ENCODE data around the gene SLC18B1. TPM values are rescaled to one million over a fixed set of nuclear protein-coding genes. Genes with fewer than 3 reads are reported as not detected.

Gene SLC18B1
- total and polyA plus RNA-seq, 2 experiments from 2014 or later = 12.6 to 18.7 TPM

DNA sequence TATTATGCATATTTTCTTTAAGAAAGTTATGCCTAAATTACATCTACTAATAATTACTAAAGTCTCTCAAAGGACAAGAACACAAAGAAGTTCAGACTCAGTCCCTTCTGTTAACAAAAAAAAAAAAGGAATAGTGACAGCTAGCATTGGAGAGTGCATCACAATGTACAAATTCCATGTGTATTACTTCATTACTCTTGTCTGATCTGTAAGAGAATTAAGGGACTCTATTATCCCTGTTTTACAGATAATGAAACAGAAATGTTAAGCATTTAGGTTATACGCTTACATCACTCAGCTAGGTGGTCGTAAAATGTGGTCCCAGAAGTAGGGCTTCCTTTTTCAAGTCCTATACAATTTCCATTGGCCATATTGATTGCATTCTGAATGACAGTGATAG lies 67.4 kb downstream of the SLC18B1 start:
- no peaks in the 10 kb centered on the region for H3K27me3 ChIP-seq
- H3K9me3 ChIP-seq (ENCODE audit: low read depth) = no peaks in the 10 kb centered on the region
- H3K4me3 ChIP-seq = no peak overlapping the region
- TF ChIP-seq, protein P1, sequence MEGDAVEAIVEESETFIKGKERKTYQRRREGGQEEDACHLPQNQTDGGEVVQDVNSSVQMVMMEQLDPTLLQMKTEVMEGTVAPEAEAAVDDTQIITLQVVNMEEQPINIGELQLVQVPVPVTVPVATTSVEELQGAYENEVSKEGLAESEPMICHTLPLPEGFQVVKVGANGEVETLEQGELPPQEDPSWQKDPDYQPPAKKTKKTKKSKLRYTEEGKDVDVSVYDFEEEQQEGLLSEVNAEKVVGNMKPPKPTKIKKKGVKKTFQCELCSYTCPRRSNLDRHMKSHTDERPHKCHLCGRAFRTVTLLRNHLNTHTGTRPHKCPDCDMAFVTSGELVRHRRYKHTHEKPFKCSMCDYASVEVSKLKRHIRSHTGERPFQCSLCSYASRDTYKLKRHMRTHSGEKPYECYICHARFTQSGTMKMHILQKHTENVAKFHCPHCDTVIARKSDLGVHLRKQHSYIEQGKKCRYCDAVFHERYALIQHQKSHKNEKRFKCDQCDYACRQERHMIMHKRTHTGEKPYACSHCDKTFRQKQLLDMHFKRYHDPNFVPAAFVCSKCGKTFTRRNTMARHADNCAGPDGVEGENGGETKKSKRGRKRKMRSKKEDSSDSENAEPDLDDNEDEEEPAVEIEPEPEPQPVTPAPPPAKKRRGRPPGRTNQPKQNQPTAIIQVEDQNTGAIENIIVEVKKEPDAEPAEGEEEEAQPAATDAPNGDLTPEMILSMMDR (IDR thresholded peaks at IDR 0.05; ENCODE audit: low read depth, low read length) = no peak
- no peak overlapping the region for H3K27ac ChIP-seq
- no peak for DNase-seq (ENCODE audit: low read depth in 1 of 2, low spot score in 1 of 2)
- no peaks in the 10 kb centered on the region for H3K36me3 ChIP-seq
- no peaks in the 10 kb centered on the region for H3K4me1 ChIP-seq (ENCODE audit: low read depth)

DNA sequence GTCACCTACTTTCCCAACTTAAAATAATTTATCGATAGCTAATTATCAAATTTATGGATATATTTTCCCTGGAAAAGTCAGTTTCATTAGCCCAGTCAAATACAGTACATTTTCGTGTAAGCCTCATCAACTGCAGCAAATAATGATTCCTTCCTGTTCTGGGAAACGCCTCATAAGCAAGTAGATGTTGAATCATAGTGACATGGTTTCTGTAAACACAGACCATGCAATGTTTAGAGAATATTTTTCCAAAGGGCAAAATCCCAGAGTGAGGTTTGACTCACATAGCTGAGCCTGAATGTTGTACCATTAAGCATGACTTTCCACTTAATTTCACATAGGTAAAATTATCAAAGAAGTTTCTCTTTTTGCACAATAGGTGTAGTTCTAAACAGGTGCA lies 67.9 kb downstream of the SLC18B1 start:
- H3K27me3 ChIP-seq = no peaks in the 10 kb centered on the region
- H3K27ac ChIP-seq = no peak overlapping the region
- TF ChIP-seq, protein P1 (IDR thresholded peaks at IDR 0.05; ENCODE audit: low read depth, low read length) = no peak
- H3K9me3 ChIP-seq (ENCODE audit: low read depth) = no peaks in the 10 kb centered on the region
- H3K4me3 ChIP-seq = no peak overlapping the region
- peak in 1 of 2 donors; percentile 9 for DNase-seq (ENCODE audit: low read depth in 1 of 2, low spot score in 1 of 2)
- H3K4me1 ChIP-seq (ENCODE audit: low read depth) = no peaks in the 10 kb centered on the region
- H3K36me3 ChIP-seq = no peaks in the 10 kb centered on the region

DNA sequence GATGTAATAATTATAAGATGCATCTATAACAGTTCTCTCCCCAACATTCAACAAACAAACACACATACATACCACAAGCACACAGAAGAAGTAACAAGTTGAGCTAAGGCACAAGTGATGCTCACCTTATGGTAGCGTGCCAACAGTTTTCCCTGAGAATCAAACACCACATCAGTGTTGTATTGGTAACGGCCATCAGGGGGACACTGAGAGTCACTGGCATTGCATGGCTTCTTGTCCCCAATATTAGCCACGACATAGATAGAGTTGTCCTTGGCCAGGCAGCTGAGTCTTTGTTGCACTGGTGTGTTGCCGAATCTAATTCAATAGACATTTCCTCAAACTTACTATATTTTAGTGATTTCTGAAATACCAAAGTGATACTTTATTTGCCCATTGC lies 69.8 kb downstream of the SLC18B1 start:
- no peaks in the 10 kb centered on the region for H3K9me3 ChIP-seq (ENCODE audit: low read depth)
- no peaks in the 10 kb centered on the region for H3K36me3 ChIP-seq

DNA sequence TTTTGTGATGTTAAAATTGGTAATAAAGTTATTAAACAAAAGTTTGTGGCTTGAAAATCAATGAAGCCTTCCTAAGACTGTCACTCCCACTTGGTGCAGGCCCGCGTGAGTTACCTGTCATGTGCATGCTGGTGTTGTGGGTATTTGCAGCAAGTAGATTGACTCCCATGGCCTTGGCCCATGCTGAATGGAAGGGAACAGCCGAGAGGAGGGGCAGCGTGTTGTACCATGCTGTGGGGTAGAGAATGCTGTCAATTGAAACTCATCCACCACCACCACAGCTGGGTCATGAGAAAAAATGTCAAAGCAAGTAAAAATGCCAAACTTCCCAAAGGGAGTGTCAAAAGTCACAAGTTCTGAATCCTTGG lies 71.8 kb downstream of the SLC18B1 start:
- no peak overlapping the region for H3K27ac ChIP-seq
- H3K27me3 ChIP-seq = no peaks in the 10 kb centered on the region
- H3K36me3 ChIP-seq = no peaks in the 10 kb centered on the region
- H3K4me3 ChIP-seq = no peak overlapping the region
- no peaks in the 10 kb centered on the region for H3K9me3 ChIP-seq (ENCODE audit: low read depth)
- TF ChIP-seq, protein P1 (IDR thresholded peaks at IDR 0.05; ENCODE audit: low read depth, low read length) = no peak
- H3K4me1 ChIP-seq (ENCODE audit: low read depth) = no peaks in the 10 kb centered on the region
- no peak for DNase-seq (ENCODE audit: low read depth in 1 of 2, low spot score in 1 of 2)

More for the DNA sequence above, 69.8 kb downstream of the SLC18B1 start:
- TF ChIP-seq, protein P1 (IDR thresholded peaks at IDR 0.05; ENCODE audit: low read depth, low read length) = no peak
- Histone ChIP-seq H3K4me3 (no peak overlapping the region), H3K4me1 (ENCODE audit: low read depth) (no peaks in the 10 kb centered on the region), H3K27me3 (no peaks in the 10 kb centered on the region), H3K27ac (no peak overlapping the region)
- DNase-seq (ENCODE audit: low read depth in 1 of 2, low spot score in 1 of 2) = no peak

DNA sequence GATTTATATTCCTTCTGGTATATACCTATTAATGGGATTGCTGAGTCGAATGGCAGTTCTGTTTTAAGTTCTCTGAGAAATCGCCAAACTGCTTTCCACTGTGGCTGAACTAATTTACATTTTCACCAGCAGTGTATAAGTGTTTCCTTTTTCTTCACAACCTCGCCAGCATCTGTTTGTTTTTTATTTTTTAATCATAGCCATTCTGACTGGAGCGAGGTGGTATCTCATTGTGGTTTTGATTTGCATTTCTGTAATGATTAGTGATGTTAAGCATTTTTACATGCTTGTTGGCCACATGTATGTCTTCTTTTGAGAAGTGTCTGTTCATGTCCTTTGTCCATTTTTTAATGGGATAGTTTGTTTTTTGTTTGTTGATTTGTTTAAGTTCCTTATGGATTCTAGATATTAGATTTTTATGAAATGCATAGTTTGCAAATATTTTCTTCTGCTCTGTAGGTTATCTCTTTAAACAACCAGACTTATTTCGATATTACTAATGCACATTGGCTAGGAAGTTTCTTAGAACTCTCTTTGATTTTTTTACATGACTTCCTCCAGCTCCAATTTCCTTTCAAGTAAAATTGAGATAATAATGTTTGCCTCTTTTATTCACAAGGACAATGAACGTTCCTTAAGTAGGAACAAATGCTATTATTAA lies 72.4 kb downstream of the SLC18B1 start:
- H3K9me3 ChIP-seq (ENCODE audit: low read depth) = no peaks in the 10 kb centered on the region
- H3K4me3 ChIP-seq = no peak overlapping the region
- H3K27me3 ChIP-seq = no peaks in the 10 kb centered on the region

More for the DNA sequence above, 72.4 kb downstream of the SLC18B1 start:
- no peak overlapping the region for H3K27ac ChIP-seq
- TF ChIP-seq, protein P1 (IDR thresholded peaks at IDR 0.05; ENCODE audit: low read depth, low read length) = no peak
- DNase-seq (ENCODE audit: low read depth in 1 of 2, low spot score in 1 of 2) = no peak
- no peaks in the 10 kb centered on the region for H3K4me1 ChIP-seq (ENCODE audit: low read depth)
- no peaks in the 10 kb centered on the region for H3K36me3 ChIP-seq
